HG03139 (cell line): ENCODE data around the gene AMOTL1.

Source experiments
- ATAC-seq: cut with Tn5 transposase; IDR thresholded peaks from one replicate; pipeline ENCODE4 v1.9.1; 2021; ENCODE audit not compliant: unreplicated experiment

The AMOTL1 gene, protein sequence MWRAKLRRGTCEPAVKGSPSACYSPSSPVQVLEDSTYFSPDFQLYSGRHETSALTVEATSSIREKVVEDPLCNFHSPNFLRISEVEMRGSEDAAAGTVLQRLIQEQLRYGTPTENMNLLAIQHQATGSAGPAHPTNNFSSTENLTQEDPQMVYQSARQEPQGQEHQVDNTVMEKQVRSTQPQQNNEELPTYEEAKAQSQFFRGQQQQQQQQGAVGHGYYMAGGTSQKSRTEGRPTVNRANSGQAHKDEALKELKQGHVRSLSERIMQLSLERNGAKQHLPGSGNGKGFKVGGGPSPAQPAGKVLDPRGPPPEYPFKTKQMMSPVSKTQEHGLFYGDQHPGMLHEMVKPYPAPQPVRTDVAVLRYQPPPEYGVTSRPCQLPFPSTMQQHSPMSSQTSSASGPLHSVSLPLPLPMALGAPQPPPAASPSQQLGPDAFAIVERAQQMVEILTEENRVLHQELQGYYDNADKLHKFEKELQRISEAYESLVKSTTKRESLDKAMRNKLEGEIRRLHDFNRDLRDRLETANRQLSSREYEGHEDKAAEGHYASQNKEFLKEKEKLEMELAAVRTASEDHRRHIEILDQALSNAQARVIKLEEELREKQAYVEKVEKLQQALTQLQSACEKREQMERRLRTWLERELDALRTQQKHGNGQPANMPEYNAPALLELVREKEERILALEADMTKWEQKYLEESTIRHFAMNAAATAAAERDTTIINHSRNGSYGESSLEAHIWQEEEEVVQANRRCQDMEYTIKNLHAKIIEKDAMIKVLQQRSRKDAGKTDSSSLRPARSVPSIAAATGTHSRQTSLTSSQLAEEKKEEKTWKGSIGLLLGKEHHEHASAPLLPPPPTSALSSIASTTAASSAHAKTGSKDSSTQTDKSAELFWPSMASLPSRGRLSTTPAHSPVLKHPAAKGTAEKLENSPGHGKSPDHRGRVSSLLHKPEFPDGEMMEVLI

DNA sequence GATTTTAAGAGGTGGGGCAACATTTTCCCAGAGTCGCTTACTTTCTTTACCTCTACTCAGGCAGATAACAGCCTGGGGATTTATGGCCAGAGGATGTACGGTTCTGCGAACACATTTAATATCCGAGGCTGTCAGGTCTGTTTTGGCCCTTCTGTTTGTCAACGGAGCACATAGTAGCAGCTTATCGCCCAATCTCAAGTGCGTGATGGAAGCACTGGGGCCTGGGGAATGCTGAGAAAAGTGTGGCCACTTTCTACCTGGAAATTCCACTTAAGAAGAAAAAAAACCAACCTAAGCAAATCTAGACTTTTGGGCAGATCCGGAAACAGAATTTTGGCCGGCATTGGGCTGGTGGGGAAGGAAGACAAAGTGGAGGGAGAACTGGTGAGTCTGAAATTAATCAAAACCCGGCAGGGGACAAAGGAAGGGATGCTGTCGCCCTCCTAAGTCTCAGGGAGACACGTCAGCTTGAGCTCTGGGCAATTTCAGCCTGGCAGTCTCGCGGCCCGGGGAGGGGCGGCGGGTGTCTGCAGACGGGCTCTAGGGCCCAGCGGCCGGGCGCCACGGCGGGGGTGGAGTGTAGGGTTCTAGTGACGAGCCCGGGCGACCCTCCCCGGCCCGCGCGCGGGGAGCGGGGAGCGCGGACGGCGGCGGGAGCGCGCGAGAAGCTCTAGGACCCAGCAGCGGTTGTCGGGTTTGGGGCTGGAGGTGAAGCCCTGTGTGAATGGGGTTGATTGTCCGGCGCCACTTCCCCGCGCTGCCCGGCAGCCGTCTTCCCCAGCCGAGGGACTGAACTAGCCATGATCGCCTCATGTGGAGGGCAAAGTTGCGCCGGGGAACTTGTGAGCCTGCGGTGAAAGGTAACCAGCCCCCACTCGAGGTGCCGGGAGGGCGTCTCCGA, at the start of gene AMOTL1:
Gene AMOTL1 (plus strand): TSS at position 656 of the 901 bp plus-strand sequence. CDS start 156 bp downstream, at position 812.
- peak; percentile 79 for ATAC-seq

DNA sequence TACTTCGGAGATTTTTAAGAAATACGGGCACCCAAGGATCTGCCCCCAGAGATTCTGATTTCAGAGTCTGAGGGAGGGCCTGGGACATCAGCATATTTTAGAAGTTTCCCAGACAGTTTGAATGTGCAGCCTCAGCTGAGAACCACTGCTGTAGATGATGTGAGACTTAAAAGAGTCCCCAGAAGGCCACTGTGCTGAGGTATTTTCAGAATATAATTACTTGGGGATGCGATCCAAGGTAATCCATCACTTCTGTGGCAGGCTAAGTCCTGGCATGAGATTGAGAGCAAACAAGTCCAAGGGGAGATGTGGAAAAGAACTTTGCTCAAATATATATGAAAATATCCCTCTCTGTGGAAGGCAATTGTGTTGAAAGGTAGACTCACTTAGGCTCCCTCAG, 48.3 kb upstream of the AMOTL1 start:
- no peak for ATAC-seq

DNA sequence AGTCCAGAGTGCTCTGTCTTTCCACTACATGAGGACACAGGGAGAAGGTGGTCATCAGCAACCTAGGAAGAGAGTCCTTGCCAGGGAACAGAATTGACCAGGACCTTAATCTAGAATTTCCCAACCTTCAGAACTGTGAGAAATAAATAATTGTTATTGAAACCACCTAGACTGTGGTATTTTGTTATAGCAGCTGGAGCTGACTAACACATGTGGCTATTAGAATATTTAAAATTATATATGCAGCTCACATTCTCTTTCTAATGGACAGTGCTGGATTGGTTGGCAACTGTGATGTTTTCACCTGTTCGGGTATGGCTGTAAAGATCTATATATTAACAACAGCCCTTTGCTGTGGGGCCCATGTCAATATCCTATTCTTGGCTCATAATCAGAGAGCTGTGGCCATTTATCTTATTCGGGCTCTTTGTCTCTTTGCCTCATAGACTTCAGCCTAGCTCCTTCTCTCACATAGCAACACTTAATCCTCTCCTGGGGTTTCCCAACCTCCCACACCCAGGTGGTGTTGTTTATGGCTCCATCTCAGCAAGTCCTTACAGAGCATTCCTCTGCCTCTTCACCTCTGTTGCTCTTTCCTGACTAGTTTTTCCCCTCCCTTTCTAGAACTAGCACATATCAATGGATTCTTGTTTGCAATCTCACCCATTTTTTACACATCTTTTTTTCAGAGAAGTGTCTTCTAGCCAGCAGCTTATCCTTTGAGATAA, 46.4 kb upstream of the AMOTL1 start:
- ATAC-seq: no peak

DNA sequence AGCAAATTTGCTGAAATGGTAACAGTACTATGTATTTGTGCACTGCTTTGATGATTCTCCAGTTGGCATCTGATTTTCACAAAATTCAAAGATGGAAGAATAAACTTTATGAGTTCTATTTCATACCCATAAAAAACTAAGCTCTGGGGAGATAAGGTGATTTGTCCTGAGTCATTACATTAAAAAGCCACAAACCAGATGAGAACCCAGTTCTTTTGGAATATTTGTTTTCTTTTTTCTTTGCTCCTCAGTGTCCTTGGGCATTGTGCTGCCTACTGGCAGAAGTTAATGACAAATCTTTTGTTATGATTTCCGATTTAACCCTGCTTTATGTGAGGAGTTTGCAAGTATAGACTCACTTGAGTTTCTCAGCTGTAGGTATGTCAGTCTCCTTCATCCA, 45.4 kb upstream of the AMOTL1 start:
- no peak for ATAC-seq

DNA sequence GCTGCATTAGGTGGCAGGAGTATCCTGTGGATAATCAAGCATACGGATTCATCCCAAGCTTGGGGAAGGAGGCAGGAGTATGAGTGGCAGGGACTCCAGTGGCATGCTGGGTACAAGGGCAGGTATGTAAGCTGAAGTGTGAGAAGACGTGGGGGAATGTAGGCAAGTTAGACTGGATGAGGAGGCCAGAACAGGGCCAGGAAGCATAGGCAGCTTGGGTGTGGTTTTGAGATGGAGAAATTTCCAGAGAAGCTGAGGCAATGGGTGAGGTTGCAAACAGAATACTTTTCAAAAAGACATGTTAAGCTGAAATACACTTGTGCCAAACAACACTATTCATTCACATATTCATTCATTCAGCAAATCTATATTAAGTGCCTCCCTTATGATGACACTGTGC, 43.1 kb upstream of the AMOTL1 start:
- no peak for ATAC-seq

DNA sequence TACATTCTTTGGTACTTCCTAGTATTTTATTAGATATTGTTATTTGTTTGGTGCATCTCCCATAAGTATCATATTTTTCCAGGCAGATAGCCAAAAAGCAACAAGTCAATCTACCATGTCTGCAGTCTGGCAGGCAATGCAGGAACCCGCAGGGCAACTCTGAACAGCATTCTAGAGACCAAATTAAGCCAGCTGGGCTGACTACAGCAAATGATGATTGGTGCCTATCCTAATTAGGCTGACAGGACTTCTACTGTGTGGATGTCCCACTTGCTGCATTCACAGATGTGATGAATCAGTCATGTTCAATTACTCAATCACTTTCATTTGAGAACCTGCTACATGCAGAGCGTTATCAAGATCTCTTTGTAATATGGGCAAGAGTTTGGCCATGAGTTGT, 40.3 kb upstream of the AMOTL1 start:
- ATAC-seq: no peak

DNA sequence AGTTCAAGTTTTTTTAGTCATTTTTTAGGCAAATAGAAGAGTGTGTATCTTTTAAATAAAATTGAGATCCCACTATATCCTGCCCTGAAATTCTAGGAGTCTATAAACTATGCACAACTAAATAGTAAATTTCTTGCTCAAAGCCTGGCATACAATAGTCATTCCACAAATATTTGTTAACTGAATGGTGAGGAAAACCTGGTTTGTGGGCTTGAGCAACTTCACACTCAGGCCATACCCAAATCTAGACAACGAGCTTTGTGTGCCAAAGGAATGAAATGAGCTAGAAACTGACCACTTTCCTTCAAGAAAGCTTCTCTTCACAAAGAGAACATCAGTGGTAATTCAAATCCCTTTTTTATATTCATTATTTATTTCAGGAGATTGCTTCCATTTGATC, 39.6 kb upstream of the AMOTL1 start:
- no peak for ATAC-seq

DNA sequence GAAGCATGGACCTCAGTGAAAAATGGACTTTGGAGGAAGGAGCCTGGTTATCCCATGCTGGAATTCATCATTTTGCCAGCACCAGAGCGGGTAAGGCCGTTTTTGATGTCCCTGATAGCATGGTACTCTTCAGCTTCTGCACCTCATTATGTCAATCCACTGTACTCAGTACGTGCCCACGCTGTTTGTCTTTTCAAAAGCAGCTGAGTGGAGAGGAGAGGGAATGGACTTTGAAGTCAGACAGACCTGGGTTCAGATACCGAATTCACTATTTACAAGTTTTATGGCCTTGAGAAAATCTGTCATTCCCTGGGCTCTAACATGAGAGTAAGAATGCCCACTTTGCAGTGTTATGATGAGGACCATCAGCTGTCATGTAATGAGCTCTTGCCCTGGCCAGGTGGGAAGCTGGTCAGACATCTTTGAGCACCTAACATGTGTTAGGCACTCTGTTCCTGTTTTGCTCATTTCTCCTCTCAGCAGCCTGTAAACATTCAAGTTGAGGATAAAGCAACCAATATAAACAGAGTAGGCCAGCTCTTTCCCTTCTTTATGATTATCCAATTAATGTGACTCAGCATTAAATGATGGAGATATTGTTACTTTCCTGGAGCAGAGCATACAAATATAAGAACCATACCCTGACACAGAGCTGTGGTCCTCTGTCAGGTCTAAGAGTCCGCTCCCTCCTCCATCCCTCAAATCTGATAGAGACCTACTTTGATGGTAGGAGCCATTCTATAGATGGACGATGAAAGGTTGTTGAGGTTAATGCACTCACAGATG, 39.0 kb upstream of the AMOTL1 start:
- ATAC-seq: no peak

DNA sequence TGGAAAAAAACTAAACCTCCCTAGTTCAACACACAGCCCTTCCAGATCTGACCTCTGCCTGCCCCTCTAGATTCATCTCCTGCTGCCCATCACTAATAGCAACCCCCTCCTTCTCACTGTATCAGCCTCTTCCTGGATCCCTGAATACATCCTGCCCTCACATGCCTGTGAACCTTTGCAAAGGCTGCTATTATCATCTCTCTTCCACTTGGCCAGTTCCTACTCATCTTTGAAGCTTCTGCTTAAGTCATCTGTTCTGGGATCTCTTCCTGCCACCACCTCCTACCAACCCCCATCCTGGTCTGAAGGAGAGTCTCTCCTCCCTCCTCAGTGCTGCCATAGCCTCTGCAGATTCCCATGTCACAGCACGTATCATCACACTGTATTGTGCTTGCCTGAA, 38.0 kb upstream of the AMOTL1 start:
- ATAC-seq: no peak

DNA sequence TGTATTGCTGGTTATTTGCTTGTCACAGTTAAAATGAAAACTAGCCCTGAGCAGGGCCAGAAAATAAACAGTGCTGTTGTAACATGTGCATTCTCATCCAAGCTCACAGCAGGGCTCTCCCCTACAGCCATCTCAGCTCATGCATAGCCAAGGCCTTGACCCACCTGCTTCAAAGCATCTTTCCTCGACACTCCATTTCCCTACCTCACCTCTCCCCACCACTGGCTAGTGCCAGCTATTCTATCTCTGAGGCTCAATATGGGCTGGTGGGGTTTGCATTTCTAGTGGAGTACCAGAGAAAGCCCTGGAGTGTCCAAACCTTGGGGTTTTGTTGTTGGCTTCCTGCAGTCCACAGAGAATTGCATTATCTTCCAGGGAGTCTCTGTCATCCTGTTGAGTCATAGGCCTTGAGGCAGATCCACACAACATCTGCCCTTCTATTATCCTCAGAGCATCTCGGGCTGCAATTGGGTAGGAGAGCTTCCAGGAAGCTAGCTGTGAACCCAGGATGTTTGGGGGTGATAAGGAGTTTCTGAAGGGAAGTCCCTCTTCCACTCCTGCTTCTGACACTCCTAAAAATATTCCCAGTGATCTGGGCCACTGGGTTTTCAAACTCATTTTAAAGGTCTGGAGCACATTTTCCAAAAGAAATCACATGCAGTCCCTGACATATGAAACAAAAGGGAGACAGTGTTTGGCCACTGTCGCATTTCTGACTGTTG, 36.1 kb upstream of the AMOTL1 start:
- ATAC-seq: no peak

DNA sequence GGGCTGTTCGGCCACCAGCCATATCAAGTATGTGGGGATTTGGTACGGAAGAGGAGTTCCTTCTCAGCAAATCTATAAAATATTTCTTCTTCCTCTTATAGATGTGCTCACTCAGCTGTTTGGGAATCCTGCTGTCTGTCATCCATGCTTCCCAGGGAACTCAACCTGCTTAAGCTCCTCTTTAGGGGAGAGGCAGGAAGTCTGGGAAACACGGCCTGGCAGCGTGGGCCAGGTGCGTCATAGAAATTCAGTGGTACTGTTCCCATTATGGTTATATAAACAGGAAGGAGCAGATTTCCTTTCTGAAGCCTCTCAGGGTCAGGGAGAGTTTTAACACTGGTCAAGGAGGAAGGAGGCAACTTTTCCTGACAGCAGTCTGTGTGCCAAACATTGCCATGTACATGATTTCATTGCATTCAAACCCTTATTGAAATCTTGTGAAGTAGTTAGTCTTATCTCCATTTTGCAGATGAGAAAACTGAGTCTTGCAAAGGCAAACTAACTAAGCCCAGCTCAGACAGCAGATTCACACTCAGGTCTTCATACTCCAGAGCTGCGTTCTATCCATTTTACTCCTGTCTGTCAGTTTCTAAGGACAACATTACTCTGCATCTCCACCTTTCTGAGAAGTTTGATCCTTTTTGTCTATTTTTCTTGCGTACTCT, 35.4 kb upstream of the AMOTL1 start:
- ATAC-seq: no peak

DNA sequence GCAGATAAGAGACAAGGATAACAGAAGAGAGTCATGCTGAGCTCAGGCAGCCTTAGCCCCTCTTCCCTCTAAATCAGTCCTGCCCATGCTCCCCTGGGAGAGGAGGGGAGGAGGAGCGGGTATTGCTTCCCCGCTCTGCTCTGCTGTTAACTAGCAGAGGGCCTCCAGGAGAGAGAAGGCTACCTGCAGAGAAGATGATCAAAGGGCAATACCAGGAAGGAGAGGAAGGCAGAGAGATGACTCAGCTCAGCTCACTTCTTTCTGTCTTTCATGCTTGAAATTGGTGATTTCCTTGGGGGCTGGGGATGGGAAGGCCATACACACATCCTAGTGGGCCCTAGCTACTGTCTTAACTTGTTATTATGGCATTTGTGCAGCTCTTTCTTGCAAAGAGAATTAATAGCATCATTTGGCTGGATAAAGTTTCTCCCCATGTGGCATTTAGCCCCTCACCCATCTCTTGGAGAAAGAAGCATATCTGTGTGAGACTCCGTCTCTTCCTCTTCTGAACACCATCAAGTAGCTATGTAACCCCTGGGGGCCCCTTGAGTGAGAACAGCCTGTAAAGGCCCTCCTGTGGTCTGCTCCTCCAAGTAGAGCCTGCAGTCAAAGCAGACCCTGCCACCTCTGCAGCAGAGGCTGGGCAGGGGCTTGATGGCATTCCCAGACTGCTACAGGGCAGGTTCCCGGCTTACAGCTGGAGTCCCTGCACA, 33.4 kb upstream of the AMOTL1 start:
- no peak for ATAC-seq

DNA sequence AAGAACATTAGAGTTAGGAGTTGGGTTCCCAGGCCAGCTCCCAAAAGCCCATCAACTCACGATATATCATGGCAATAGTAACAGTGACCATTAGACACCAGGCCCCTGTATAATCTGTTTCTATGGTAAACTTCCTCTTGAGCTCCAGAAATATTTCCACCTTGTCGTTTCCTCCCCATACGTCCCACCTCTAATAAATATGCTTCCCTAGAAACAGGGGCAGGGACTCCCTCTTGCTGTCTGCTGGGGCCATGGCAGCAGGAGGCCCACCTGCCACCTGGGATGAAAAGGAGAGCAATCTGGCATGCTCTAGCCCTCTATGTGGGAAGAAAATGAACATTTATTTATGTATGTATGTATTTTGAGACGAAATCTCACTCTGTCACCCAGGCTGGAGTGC, 32.2 kb upstream of the AMOTL1 start:
- ATAC-seq: no peak

DNA sequence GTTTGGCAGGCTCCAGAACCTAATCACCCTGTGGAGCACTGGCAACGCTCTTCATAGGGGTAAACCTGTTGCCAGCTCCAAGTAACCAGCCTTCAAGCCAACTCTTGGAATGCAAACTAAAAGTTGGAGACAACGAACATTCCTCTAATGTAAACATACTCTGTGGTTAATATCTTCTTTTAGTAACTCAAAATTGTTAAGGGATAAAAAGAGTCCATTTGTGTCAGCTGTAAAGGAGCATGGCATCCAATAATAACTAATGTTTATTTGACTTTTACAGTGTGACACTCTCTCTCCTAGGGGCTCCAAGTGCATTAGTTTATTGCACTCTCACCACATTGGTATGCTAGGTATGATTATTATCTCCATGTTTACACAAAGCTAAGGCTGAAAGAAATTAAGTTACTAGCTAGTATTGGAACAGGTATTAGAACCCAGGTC, 31.0 kb upstream of the AMOTL1 start:
- no peak for ATAC-seq

DNA sequence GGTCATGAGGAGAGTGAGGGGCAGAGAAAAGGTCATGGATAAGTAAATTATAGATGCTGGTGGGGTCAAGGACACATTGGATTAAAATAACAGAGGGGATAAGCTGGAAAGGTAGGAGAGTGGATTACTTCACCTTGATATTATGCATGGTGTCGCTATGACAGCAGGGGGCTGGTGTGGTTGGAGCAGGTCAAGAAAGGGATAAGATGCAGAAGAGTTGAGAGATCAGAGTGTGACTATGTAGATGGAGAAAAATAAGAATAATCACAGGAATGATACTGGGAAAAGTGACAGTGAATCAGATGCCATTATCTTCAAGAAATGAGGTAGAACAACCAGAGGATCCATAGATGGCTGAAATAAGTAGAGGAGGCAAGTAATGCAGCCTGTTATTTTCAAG, 29.4 kb upstream of the AMOTL1 start:
- ATAC-seq: no peak

DNA sequence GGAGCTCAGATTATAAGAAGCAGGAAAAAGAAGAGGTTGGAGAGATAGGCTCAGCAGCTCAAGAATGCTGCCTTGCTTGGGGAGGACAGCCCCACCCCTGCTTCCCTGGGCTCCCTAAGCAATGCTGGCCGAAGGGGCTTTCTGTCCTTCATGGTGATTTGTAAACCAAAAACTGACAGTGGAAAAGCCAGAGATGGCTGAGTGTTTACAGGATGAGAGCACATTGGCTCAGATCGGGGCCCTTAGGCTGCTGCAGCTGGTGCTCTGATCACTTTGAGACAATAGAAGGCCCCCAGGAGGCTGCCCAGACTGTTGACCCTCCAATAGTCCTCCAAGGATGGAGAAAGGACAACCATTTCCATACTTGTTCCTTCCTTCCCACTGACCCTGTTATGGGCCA, 28.8 kb upstream of the AMOTL1 start:
- ATAC-seq: no peak
